H1 (cell line): ENCODE data around the gene CMKLR1. TPM values are rescaled to one million over a fixed set of nuclear protein-coding genes. Genes with fewer than 3 reads are reported as not detected.

Experiments used
- CTCF ChIA-PET: fragments of 300-600 bp; sonication (Branson Sonifier 250); formaldehyde crosslinking; loops from one replicate; lab custom pipeline; 2021; ENCODE audit not compliant: partially characterized antibody; lab: Charles Lee
- POLR2A ChIA-PET: fragments of 300-600 bp; sonication (Branson Sonifier 250); formaldehyde crosslinking; loops from one replicate; lab custom pipeline; 2021; ENCODE audit warnings: inconsistent platforms; ENCODE audit not compliant: partially characterized antibody; lab: Charles Lee
- DNase-seq, 2 experiments: peaks; one replicate each; pipeline versions ENCODE4 v3.0.0 to v3.0.0-alpha.2; 2010 to 2022; ENCODE audit warnings: low spot score in 2 of 2, low read depth in 1 of 2, mixed read lengths in 1 of 2
- FAIRE-seq: peaks from 2 replicates; lab custom pipeline; 2011; peaks lifted over from hg19 to GRCh38; lab: Jason Lieb, UNC
- H2AFZ ChIP-seq: 2 replicates; pipeline ENCODE4 v1.8.1; 2012; ENCODE audit warnings: low read length, inconsistent platforms
- H2AK5ac ChIP-seq: 2 replicates; pipeline ENCODE4 v1.6.1; 2013; ENCODE audit warnings: low read depth, low read length
- H2BK120ac ChIP-seq: replicated peaks from 2 replicates; pipeline ENCODE3; 2013; ENCODE audit warnings: low read depth, low read length, inconsistent platforms
- H2BK12ac ChIP-seq: 2 replicates; pipeline ENCODE4 v1.6.1; 2013; ENCODE audit warnings: low read depth, low read length
- H2BK15ac ChIP-seq: 2 replicates; pipeline ENCODE4 v1.6.1; 2013; ENCODE audit warnings: low read length
- H2BK20ac ChIP-seq: 2 replicates; pipeline ENCODE4 v1.6.1; 2013; ENCODE audit warnings: low read length
- H2BK5ac ChIP-seq: 2 replicates; pipeline ENCODE4 v1.6.1; 2013; ENCODE audit warnings: low read depth, low read length
- H3K14ac ChIP-seq: 2 replicates; pipeline ENCODE4 v1.6.1; 2013; ENCODE audit warnings: inconsistent platforms; ENCODE audit not compliant: insufficient read length
- H3K18ac ChIP-seq: 2 replicates; pipeline ENCODE4 v1.6.1; 2013; ENCODE audit warnings: low read length; ENCODE audit errors: extremely low read depth
- H3K23ac ChIP-seq: 2 replicates; pipeline ENCODE4 v1.6.1; 2013; ENCODE audit warnings: inconsistent platforms; ENCODE audit not compliant: insufficient read length
- H3K23me2 ChIP-seq: 2 replicates; pipeline ENCODE4 v1.6.1; 2013; ENCODE audit warnings: low read depth, low read length
- H3K27ac ChIP-seq: 2 replicates; pipeline ENCODE4 v1.6.1; 2011; ENCODE audit warnings: low read depth, low read length, inconsistent platforms
- H3K27me3 ChIP-seq, 4 experiments: replicated peaks in 1 of 4; 1 replicate in 1 of 4; 2 replicates in 3 of 4; pipeline versions ENCODE4 v1.6.1 to v1.8.1; 2011 to 2013; ENCODE audit warnings: low read length in 3 of 4, mild to moderate bottlenecking in 3 of 4, inconsistent platforms in 2 of 4, mixed read lengths in 2 of 4, moderate library complexity in 1 of 4; ENCODE audit not compliant: control insufficient read depth in 3 of 4, insufficient read depth in 3 of 4; ENCODE audit errors: extremely low read depth in 1 of 4
- H3K36me3 ChIP-seq, 4 experiments: 2 replicates each; pipeline versions ENCODE4 v1.6.1 to v1.8.1; 2011 to 2013; ENCODE audit warnings: mild to moderate bottlenecking in 4 of 4, low read length in 3 of 4, moderate library complexity in 2 of 4, control low read depth in 1 of 4, inconsistent platforms in 1 of 4; ENCODE audit not compliant: insufficient read depth in 4 of 4, control insufficient read depth in 2 of 4
- H3K4ac ChIP-seq: replicated peaks from 2 replicates; pipeline ENCODE3; 2013; ENCODE audit warnings: low read length, low read depth, mixed read lengths, inconsistent platforms; ENCODE audit not compliant: insufficient read length
- H3K4me1 ChIP-seq, 4 experiments: replicated peaks in 1 of 4; 1 replicate in 1 of 4; 2 replicates in 3 of 4; pipeline versions ENCODE4 v1.6.1 to v1.8.1; 2011 to 2013; ENCODE audit warnings: low read length in 3 of 4, inconsistent platforms in 2 of 4, mixed read lengths in 1 of 4; ENCODE audit not compliant: insufficient read depth in 4 of 4, control insufficient read depth in 3 of 4
- H3K4me2 ChIP-seq, 2 experiments: 2 replicates each; pipeline versions ENCODE4 v1.6.1 to v1.8.1; 2011 to 2013; ENCODE audit warnings: low read depth in 2 of 2, low read length in 2 of 2, control low read depth in 1 of 2, inconsistent platforms in 1 of 2, mild to moderate bottlenecking in 1 of 2; ENCODE audit not compliant: insufficient read depth in 1 of 2
- H3K4me3 ChIP-seq, 4 experiments: fragments of 200-600, 300-600 bp in 1 of 4; sonication (generic), shearing (Covaris generic), sonication (Bioruptor Twin) in 1 of 4; 2 replicates each; pipeline versions ENCODE4 v1.5.1 to v1.8.1; 2011 to 2016; ENCODE audit warnings: low read length in 4 of 4, low read depth in 3 of 4, control low read depth in 2 of 4, inconsistent platforms in 2 of 4, mild to moderate bottlenecking in 2 of 4, mixed read lengths in 1 of 4, moderate library complexity in 1 of 4; ENCODE audit not compliant: insufficient read depth in 2 of 4; ENCODE audit errors: extremely low read depth in 1 of 4
- H3K56ac ChIP-seq: replicated peaks from 2 replicates; pipeline ENCODE3; 2013; ENCODE audit warnings: low read depth, mild to moderate bottlenecking, mixed read lengths, low read length, inconsistent platforms; ENCODE audit not compliant: insufficient read length
- H3K79me1 ChIP-seq: 2 replicates; pipeline ENCODE4 v1.6.1; 2013; ENCODE audit warnings: low read depth, low read length, control low read depth
- H3K79me2 ChIP-seq, 2 experiments: 2 replicates each; pipeline versions ENCODE4 v1.6.1 to v1.8.1; 2012 to 2013; ENCODE audit warnings: low read length in 2 of 2, mild to moderate bottlenecking in 2 of 2, inconsistent platforms in 1 of 2; ENCODE audit not compliant: insufficient read depth in 2 of 2, control insufficient read depth in 1 of 2
- H3K9ac ChIP-seq, 4 experiments: replicated peaks in 1 of 4; 1 replicate in 1 of 4; 2 replicates in 3 of 4; pipeline versions ENCODE4 v1.6.1 to v1.8.1; 2011 to 2013; ENCODE audit warnings: low read depth in 3 of 4, low read length in 3 of 4, control low read depth in 2 of 4, mild to moderate bottlenecking in 2 of 4, moderate library complexity in 2 of 4, inconsistent platforms in 1 of 4; ENCODE audit errors: extremely low read depth in 1 of 4
- H3K9me3 ChIP-seq, 2 experiments: 2 replicates each; pipeline versions ENCODE4 v1.6.1 to v1.8.1; 2012 to 2013; ENCODE audit warnings: mild to moderate bottlenecking in 2 of 2, moderate library complexity in 2 of 2, control low read depth in 1 of 2, inconsistent platforms in 1 of 2, low read depth in 1 of 2, low read length in 1 of 2, mixed read lengths in 1 of 2; ENCODE audit not compliant: insufficient read depth in 2 of 2
- H4K20me1 ChIP-seq, 2 experiments: replicated peaks in 1 of 2; 2 replicates each; pipeline versions ENCODE3 to v1.8.1; 2011 to 2013; ENCODE audit warnings: inconsistent platforms in 2 of 2, low read length in 2 of 2, mild to moderate bottlenecking in 1 of 2; ENCODE audit not compliant: insufficient read depth in 2 of 2, control insufficient read depth in 1 of 2
- H4K5ac ChIP-seq: 2 replicates; pipeline ENCODE4 v1.6.1; 2013; ENCODE audit warnings: low read length, low read depth, mixed read lengths, inconsistent platforms; ENCODE audit not compliant: insufficient read length
- H4K8ac ChIP-seq: 2 replicates; pipeline ENCODE4 v1.8.0; 2013; ENCODE audit warnings: mild to moderate bottlenecking, moderate library complexity, low read length, inconsistent platforms; ENCODE audit not compliant: insufficient read depth; ENCODE audit errors: extremely low read depth
- H4K91ac ChIP-seq: replicated peaks from 2 replicates; pipeline ENCODE3; 2013; ENCODE audit warnings: low read length, mixed read lengths, inconsistent platforms; ENCODE audit not compliant: insufficient read length
- ATF2 ChIP-seq: IDR thresholded peaks from 2 replicates; pipeline ENCODE4 v1.6.1; 2012; ENCODE audit warnings: low read length, inconsistent platforms
- CHD2 ChIP-seq: IDR thresholded peaks from 2 replicates; pipeline ENCODE4 v1.6.1; 2012; ENCODE audit warnings: low read length, improper control_type of control experiment
- CTCF ChIP-seq, 3 experiments: IDR thresholded peaks; 1 replicate in 2 of 3; 2 replicates in 1 of 3; pipeline versions ENCODE4 v1.5.1 to v1.6.1; 2011; ENCODE audit warnings: low read length in 3 of 3, mild to moderate bottlenecking in 3 of 3, inconsistent platforms in 2 of 3, low read depth in 1 of 3, moderate library complexity in 1 of 3; ENCODE audit not compliant: insufficient read depth in 1 of 3; ENCODE audit errors: control extremely low read depth in 1 of 3
- EZH2 ChIP-seq: fragments of 200-600 bp; sonication (generic); IDR thresholded peaks from 2 replicates; pipeline ENCODE4 v1.7.1; 2012; ENCODE audit warnings: low read depth, mild to moderate bottlenecking, moderate library complexity, low read length, inconsistent platforms; ENCODE audit not compliant: severe bottlenecking
- JUND ChIP-seq: IDR thresholded peaks from 2 replicates; pipeline ENCODE4 v1.6.1; 2011; ENCODE audit warnings: mild to moderate bottlenecking, improper control_type of control experiment, low read length
- KDM1A ChIP-seq: fragments of 200-600, 300-600 bp; sonication (generic); IDR thresholded peaks from 2 replicates; pipeline ENCODE4 v1.7.1; 2016; ENCODE audit warnings: mild to moderate bottlenecking, low read length, borderline replicate concordance
- KDM4A ChIP-seq: IDR thresholded peaks from one replicate; pipeline ENCODE4 v1.7.1; 2012; ENCODE audit warnings: low read depth, mild to moderate bottlenecking, moderate library complexity, low read length, inconsistent platforms; ENCODE audit not compliant: severe bottlenecking
- RAD21 ChIP-seq, 2 experiments: IDR thresholded peaks in 1 of 2; conservative IDR thresholded peaks in 1 of 2; 2 replicates each; pipeline ENCODE4 v1.6.1; 2011; ENCODE audit warnings: low read depth in 2 of 2, low read length in 2 of 2, improper control_type of control experiment in 1 of 2, inconsistent platforms in 1 of 2, mild to moderate bottlenecking in 1 of 2, moderate library complexity in 1 of 2
- SRF ChIP-seq: IDR thresholded peaks from 2 replicates; pipeline ENCODE4 v1.6.1; 2011; ENCODE audit warnings: mild to moderate bottlenecking, low read depth, low read length, moderate library complexity
- WGBS, 2 experiments: shearing (Covaris generic) in 1 of 2; methylation state at CpG; one replicate each; pipeline versions ENCODE4 v1.1.6 to v1.1.7; 2013 to 2015; ENCODE audit warnings: low lambda C conversion rate in 2 of 2, mixed read lengths in 2 of 2, inconsistent platforms in 1 of 2, low coverage in 1 of 2, missing lambda C conversion rate in 1 of 2; ENCODE audit not compliant: insufficient replicate concordance in 2 of 2, insufficient coverage in 1 of 2, insufficient read length in 1 of 2; ENCODE audit errors: extremely low coverage in 1 of 2, missing lambda C conversion rate in 1 of 2; 5-methylcytosine and 5-hydroxymethylcytosine counted together
- polyA plus RNA-seq, 7 experiments: library from polyadenylated mRNA; depleted of rRNA in 3 of 7; stranded (reverse) in 5 of 7; unstranded in 2 of 7; fragments of >200 nt in 5 of 7; fragments of 200-250 nt in 2 of 7; gene quantifications; 1 replicate in 5 of 7; 2 replicates in 1 of 7; 4 replicates in 1 of 7; pipeline versions ENCODE4 v1.2.1 to v1.2.3, GENCODE V29; 2011 to 2013; ENCODE audit warnings: missing spikeins in 2 of 7, mixed read lengths in 2 of 7
- total RNA-seq: library from RNA; stranded (reverse); fragmentation: NEBNext Ultra II Directional; extraction: Animal tissue kit (Norgen Biotek cat#: 25700); gene quantifications from 2 replicates; pipeline ENCODE4 v1.2.1, GENCODE V29; 2021

Gene CMKLR1
- total and polyA plus RNA-seq, 2 of the 8 experiments (the other 6 are each of a cell fraction or from before 2014, with no cell fraction given) = 2.1 to 2.8 TPM

DNA sequence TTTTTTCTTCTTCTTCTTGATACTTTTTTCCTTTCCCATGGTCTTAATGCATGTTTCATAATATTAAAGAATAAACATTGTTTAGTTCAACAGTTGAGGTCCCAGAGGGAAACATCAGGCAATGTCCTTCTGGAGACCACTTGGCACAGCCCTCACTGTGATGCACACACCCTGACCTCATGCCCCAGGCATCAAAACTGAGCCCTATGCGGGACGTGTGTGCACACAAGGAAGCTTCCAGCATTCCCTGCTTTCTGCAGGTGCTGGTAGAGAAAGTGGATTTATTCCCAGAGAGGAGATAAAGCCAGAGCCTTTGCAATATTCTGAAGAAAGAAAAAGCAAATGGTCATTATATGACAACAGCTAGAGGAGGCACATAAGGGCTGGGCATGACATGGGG lies 16.0 kb upstream of the CMKLR1 start:
- no peak overlapping the region for H4K8ac ChIP-seq
- ChIA-PET POLR2A (no interaction called here), CTCF (interaction anchor here (0.8 to 3.8 kb wide), 3 partner anchors 18 to 102 kb away, joined by 3 to 14 read pairs (median 4); no protein-coding TSS in a partner anchor)
- no peak overlapping the region for H2AFZ ChIP-seq
- 91% methylated on average over 2 of the region's 2 CpGs; no CpG with 5 or more reads in 1 of the 2 experiments for WGBS, 2 experiments
- no peak overlapping the region for H2BK12ac ChIP-seq
- H2BK5ac ChIP-seq = no peak overlapping the region
- no peak overlapping the region for H3K56ac ChIP-seq
- peaks cover 0 to 6% (median 1%) of the 10 kb centered on the region in 4 experiments; a peak in 4 of 7 replicates for H3K4me1 ChIP-seq
- no peak overlapping the region for H3K4ac ChIP-seq
- H3K14ac ChIP-seq = no peak overlapping the region
- H3K9me3 ChIP-seq = no peaks in the 10 kb centered on the region
- no peak overlapping the region for H3K4me2 ChIP-seq
- no peaks in the 10 kb centered on the region for H3K27me3 ChIP-seq
- H3K36me3 ChIP-seq = peaks cover 0 to 2% (median 0%) of the 10 kb centered on the region in 4 experiments; a peak in 1 of 8 replicates
- H3K27ac ChIP-seq = no peak overlapping the region
- FAIRE-seq = no peak
- no peak overlapping the region for H2AK5ac ChIP-seq
- H4K91ac ChIP-seq = no peak overlapping the region
- no peak overlapping the region for H2BK20ac ChIP-seq
- H3K4me3 ChIP-seq = no peak overlapping the region
- no peaks in the 10 kb centered on the region for H3K79me2 ChIP-seq
- H2BK15ac ChIP-seq = no peak overlapping the region; the same call in 1 of the 2 replicates
- H3K18ac ChIP-seq = no peak overlapping the region
- DNase-seq = no peak
- H3K23ac ChIP-seq = no peak overlapping the region
- no peaks in the 10 kb centered on the region for H3K79me1 ChIP-seq
- no peak overlapping the region for H2BK120ac ChIP-seq
- H3K9ac ChIP-seq = no peak overlapping the region
- H4K20me1 ChIP-seq = no peaks in the 10 kb centered on the region
- no peak overlapping the region for H4K5ac ChIP-seq
- H3K23me2 ChIP-seq = no peaks in the 10 kb centered on the region; the same call in 1 of the 2 replicates
- TF ChIP-seq CTCF (IDR thresholded peaks at IDR 0.05; ENCODE audit: control extremely low read depth in 1 of 3, insufficient read depth in 1 of 3, low read depth in 1 of 3, low read length in 3 of 3) (no peak), KDM4A (no peak), EZH2 (no peak), KDM1A (no peak), JUND (no peak), ATF2 (no peak), SRF (no peak), CHD2 (no peak), RAD21 (IDR thresholded peaks at IDR 0.05 in 1 of 2, conservative IDR thresholded peaks at IDR 0.05 in 1 of 2; ENCODE audit: low read depth in 2 of 2, low read length in 2 of 2) (no peak)
